ENCODE results near the gene CRCP. TPM values are rescaled to one million over a fixed set of nuclear protein-coding genes. Genes with fewer than 3 reads are reported as not detected.
A peak's percentile ranks its signal among the peaks of the same experiment; 100 is the strongest.

The CRCP gene
- total and polyA plus RNA-seq, 4 donors: 13.0 to 52.6 (median 18.4) TPM

DNA sequence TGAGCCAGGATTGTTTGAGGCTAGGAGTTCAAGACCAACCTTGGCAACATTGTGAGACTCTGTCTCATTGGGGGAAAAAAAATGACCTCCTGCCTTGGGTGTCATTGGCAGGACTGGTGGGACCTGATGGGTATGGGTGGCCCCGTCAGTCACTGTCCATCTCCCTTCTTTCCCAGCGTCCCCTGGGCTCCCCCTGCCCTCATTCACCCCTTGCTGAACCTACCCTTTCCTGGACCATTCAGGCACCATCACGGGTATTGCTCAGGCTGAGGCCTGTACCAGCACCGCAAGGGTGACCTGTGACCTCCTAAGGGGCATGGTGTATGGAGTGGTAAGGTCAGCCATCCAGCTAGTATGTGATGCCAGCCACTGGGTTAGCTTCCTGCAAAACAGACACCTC lies 19.6 kb upstream of the CRCP start:
- Histone ChIP-seq H3K36me3 (ENCODE audit: control insufficient read depth in 4 of 4, insufficient read depth in 3 of 4, low read depth in 1 of 4, low read length in 3 of 4) (peaks cover 11 to 33% (median 30%) of the 10 kb centered on the region in 4 donors), H3K4me1 (ENCODE audit: control insufficient read depth in 4 of 4, insufficient read depth in 4 of 4, low read length in 3 of 4) (peaks cover 0 to 7% (median 3%) of the 10 kb centered on the region in 4 donors), H3K9ac (ENCODE audit: low read depth in 1 of 2, low read length in 2 of 2) (no peak overlapping the region), H3K9me3 (ENCODE audit: control insufficient read depth in 4 of 4, low read length in 3 of 4) (no peaks in the 10 kb centered on the region), H3K27me3 (ENCODE audit: control insufficient read depth in 4 of 4, insufficient read depth in 4 of 4, low read length in 3 of 4) (no peaks in the 10 kb centered on the region), H3K4me3 (ENCODE audit: low read depth in 1 of 3, low read length in 3 of 3) (no peak overlapping the region), H3K27ac (ENCODE audit: low read depth in 1 of 2, low read length in 2 of 2) (no peak overlapping the region)
- 94% methylated on average over 4 of the region's 4 CpGs for WGBS
- DNase-seq (ENCODE audit: low spot score): no peak
- no peak for TF ChIP-seq RAD21 (IDR thresholded peaks at IDR 0.05)
- peak in 1 of 2 donors; percentile 10 for TF ChIP-seq RXRA (IDR thresholded peaks at IDR 0.05)

DNA sequence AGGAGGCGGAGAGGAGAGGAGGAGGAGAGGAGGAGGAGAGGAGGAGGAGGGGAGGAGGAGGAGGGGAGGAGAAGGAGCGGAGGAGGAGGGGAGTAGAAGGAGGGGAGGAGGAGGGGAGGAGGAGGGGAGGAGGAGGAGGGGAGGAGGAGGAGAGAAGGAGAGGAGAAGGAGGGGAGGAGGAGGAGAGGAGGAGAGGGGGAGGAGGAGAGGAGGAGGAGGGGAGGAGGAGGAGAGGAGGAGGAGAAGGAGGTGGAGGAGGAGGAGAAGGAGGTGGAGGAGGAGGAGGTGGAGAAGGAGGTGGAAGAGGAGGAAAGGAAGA lies 15.5 kb upstream of the CRCP start:
- WGBS: no CpG with 5 or more reads among the region's 2 CpGs
- Histone ChIP-seq H3K27me3 (ENCODE audit: control insufficient read depth in 4 of 4, insufficient read depth in 4 of 4, low read length in 3 of 4) (no peaks in the 10 kb centered on the region), H3K9ac (ENCODE audit: low read depth in 1 of 2, low read length in 2 of 2) (no peak overlapping the region), H3K27ac (ENCODE audit: low read depth in 1 of 2, low read length in 2 of 2) (peak overlapping the region in 1 of 2 donors; percentile 67), H3K9me3 (ENCODE audit: control insufficient read depth in 4 of 4, low read length in 3 of 4) (no peaks in the 10 kb centered on the region), H3K36me3 (ENCODE audit: control insufficient read depth in 4 of 4, insufficient read depth in 3 of 4, low read depth in 1 of 4, low read length in 3 of 4) (peaks cover 2 to 9% (median 4%) of the 10 kb centered on the region in 4 donors), H3K4me3 (ENCODE audit: low read depth in 1 of 3, low read length in 3 of 3) (no peak overlapping the region), H3K4me1 (ENCODE audit: control insufficient read depth in 4 of 4, insufficient read depth in 4 of 4, low read length in 3 of 4) (peaks cover 0 to 7% (median 5%) of the 10 kb centered on the region in 4 donors)
- DNase-seq (ENCODE audit: low spot score): no peak
- no peak for TF ChIP-seq FOXA1 (IDR thresholded peaks at IDR 0.05)
- TF ChIP-seq SP1 (IDR thresholded peaks at IDR 0.05): no peak
- no peak for TF ChIP-seq RAD21 (IDR thresholded peaks at IDR 0.05)
- TF ChIP-seq, protein P1, sequence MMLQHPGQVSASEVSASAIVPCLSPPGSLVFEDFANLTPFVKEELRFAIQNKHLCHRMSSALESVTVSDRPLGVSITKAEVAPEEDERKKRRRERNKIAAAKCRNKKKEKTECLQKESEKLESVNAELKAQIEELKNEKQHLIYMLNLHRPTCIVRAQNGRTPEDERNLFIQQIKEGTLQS (IDR thresholded peaks at IDR 0.05): no peak
- TF ChIP-seq, protein P2, sequence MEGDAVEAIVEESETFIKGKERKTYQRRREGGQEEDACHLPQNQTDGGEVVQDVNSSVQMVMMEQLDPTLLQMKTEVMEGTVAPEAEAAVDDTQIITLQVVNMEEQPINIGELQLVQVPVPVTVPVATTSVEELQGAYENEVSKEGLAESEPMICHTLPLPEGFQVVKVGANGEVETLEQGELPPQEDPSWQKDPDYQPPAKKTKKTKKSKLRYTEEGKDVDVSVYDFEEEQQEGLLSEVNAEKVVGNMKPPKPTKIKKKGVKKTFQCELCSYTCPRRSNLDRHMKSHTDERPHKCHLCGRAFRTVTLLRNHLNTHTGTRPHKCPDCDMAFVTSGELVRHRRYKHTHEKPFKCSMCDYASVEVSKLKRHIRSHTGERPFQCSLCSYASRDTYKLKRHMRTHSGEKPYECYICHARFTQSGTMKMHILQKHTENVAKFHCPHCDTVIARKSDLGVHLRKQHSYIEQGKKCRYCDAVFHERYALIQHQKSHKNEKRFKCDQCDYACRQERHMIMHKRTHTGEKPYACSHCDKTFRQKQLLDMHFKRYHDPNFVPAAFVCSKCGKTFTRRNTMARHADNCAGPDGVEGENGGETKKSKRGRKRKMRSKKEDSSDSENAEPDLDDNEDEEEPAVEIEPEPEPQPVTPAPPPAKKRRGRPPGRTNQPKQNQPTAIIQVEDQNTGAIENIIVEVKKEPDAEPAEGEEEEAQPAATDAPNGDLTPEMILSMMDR (IDR thresholded peaks at IDR 0.05; ENCODE audit: low read depth, low read length, missing input control): no peak
- no peak for TF ChIP-seq TAF1 (conservative IDR thresholded peaks at IDR 0.05)
- TF ChIP-seq, protein P3, sequence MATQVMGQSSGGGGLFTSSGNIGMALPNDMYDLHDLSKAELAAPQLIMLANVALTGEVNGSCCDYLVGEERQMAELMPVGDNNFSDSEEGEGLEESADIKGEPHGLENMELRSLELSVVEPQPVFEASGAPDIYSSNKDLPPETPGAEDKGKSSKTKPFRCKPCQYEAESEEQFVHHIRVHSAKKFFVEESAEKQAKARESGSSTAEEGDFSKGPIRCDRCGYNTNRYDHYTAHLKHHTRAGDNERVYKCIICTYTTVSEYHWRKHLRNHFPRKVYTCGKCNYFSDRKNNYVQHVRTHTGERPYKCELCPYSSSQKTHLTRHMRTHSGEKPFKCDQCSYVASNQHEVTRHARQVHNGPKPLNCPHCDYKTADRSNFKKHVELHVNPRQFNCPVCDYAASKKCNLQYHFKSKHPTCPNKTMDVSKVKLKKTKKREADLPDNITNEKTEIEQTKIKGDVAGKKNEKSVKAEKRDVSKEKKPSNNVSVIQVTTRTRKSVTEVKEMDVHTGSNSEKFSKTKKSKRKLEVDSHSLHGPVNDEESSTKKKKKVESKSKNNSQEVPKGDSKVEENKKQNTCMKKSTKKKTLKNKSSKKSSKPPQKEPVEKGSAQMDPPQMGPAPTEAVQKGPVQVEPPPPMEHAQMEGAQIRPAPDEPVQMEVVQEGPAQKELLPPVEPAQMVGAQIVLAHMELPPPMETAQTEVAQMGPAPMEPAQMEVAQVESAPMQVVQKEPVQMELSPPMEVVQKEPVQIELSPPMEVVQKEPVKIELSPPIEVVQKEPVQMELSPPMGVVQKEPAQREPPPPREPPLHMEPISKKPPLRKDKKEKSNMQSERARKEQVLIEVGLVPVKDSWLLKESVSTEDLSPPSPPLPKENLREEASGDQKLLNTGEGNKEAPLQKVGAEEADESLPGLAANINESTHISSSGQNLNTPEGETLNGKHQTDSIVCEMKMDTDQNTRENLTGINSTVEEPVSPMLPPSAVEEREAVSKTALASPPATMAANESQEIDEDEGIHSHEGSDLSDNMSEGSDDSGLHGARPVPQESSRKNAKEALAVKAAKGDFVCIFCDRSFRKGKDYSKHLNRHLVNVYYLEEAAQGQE (IDR thresholded peaks at IDR 0.05): no peak
- no peak for TF ChIP-seq FOXA2 (IDR thresholded peaks at IDR 0.05)
- TF ChIP-seq, protein P4, sequence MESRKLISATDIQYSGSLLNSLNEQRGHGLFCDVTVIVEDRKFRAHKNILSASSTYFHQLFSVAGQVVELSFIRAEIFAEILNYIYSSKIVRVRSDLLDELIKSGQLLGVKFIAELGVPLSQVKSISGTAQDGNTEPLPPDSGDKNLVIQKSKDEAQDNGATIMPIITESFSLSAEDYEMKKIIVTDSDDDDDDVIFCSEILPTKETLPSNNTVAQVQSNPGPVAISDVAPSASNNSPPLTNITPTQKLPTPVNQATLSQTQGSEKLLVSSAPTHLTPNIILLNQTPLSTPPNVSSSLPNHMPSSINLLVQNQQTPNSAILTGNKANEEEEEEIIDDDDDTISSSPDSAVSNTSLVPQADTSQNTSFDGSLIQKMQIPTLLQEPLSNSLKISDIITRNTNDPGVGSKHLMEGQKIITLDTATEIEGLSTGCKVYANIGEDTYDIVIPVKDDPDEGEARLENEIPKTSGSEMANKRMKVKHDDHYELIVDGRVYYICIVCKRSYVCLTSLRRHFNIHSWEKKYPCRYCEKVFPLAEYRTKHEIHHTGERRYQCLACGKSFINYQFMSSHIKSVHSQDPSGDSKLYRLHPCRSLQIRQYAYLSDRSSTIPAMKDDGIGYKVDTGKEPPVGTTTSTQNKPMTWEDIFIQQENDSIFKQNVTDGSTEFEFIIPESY (IDR thresholded peaks at IDR 0.05): no peak
- no peak for TF ChIP-seq JUND (IDR thresholded peaks at IDR 0.05)
- no peak for TF ChIP-seq HNF4A (conservative IDR thresholded peaks at IDR 0.05)
- TF ChIP-seq, protein P5, sequence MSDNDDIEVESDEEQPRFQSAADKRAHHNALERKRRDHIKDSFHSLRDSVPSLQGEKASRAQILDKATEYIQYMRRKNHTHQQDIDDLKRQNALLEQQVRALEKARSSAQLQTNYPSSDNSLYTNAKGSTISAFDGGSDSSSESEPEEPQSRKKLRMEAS (IDR thresholded peaks at IDR 0.05): no peak
- TF ChIP-seq RXRA (IDR thresholded peaks at IDR 0.05): no peak
- no peak for TF ChIP-seq GABPA (IDR thresholded peaks at IDR 0.05 in 1 of 2, conservative IDR thresholded peaks at IDR 0.05 in 1 of 2)
- TF ChIP-seq HNF4G (IDR thresholded peaks at IDR 0.05): no peak
- no peak for TF ChIP-seq YY1 (IDR thresholded peaks at IDR 0.05)
- TF ChIP-seq NR2F2 (IDR thresholded peaks at IDR 0.05): no peak
- no peak for TF ChIP-seq EGR1 (IDR thresholded peaks at IDR 0.05; ENCODE audit: low read depth in 2 of 2)

All from liver (tissue), 9 donors.